Pancreas (tissue), 10 donors: ENCODE measurements around the gene MRPL51. TPM values are rescaled to one million over a fixed set of nuclear protein-coding genes. Genes with fewer than 3 reads are reported as not detected.
A peak's percentile ranks its signal among the peaks of the same experiment; 100 is the strongest.
"Not testable (repeated sequence)": the region's sequence is repeated elsewhere in the genome, so short reads cannot be mapped to it uniquely, and the experiment has no call there.

Experiments
- ATAC-seq, 4 donors: fragments of 200-7000 bp; cut with Tn5 transposase; one replicate each; pipeline versions ENCODE4 v1.8.0 to v1.9.1; 2020; ENCODE audit warnings: mild to moderate bottlenecking in 4 of 4, moderate library complexity in 4 of 4
- DNase-seq, 6 donors: peaks; one replicate each; pipeline ENCODE4 v3.0.0-alpha.2; 2020
- FAIRE-seq: peaks from 2 replicates; lab custom pipeline; 2012; peaks lifted over from hg19 to GRCh38; lab: Jason Lieb, UNC
- H3K27ac ChIP-seq, 4 donors: fragments of 200-600 bp; sonication (generic); 1 replicate in 3 of 4; 2 replicates in 1 of 4; pipeline versions ENCODE4 v1.5.0 to v1.8.0; 2020
- H3K27me3 ChIP-seq, 4 donors: fragments of 200-600 bp; one replicate each; pipeline ENCODE4 v1.8.0; 2021
- H3K36me3 ChIP-seq, 3 donors: fragments of 200-600 bp; sonication (generic) in 1 of 3; one replicate each; pipeline versions ENCODE4 v1.5.0 to v1.8.0; 2020 to 2021
- H3K4me1 ChIP-seq, 3 donors: fragments of 200-600 bp; one replicate each; pipeline ENCODE4 v1.8.0; 2021
- H3K4me3 ChIP-seq, 4 donors: fragments of 200-600 bp; sonication (generic) in 2 of 4; one replicate each; pipeline versions ENCODE4 v1.5.0 to v1.8.0; 2020 to 2021
- H3K9me3 ChIP-seq, 4 donors: fragments of 200-600 bp; one replicate each; pipeline ENCODE4 v1.8.0; 2021
- WGBS, 2 donors: extraction: QIAGEN DNeasy Blood & Tissue Kit; methylation state at CpG; one replicate each; pipeline ENCODE4 v1.1.7; 2013; 5-methylcytosine and 5-hydroxymethylcytosine counted together
- intact Hi-C, 3 donors: fragments of 100-400 bp; cut with DNase I; formaldehyde crosslinking; loops; one replicate each; pipeline versions ENCODE4 v1.11.1 to v1.14.2; 2022
- polyA plus RNA-seq, 2 donors: library from polyadenylated mRNA; stranded (reverse); fragments of 200-250 nt; gene quantifications; one replicate each; pipeline ENCODE4 v1.2.3, GENCODE V29; 2013
- total RNA-seq, 6 donors: library from RNA; stranded (reverse); fragmentation: NEBNext Ultra II Directional in 4 of 6; extraction: Animal tissue kit (Norgen Biotek cat#: 25700) in 4 of 6; gene quantifications; one replicate each; pipeline versions ENCODE4 v1.2.1 to v1.2.4, GENCODE V29; 2021 to 2023
- TF ChIP-seq, protein P1 (sequence below), 4 donors: fragments of 200-600 bp; sonication (generic) in 3 of 4; IDR thresholded peaks; one replicate each; pipeline versions ENCODE4 v1.5.0 to v1.8.0; 2021; ENCODE audit warnings: antibody characterized with exemption in 4 of 4
- donor health status: healthy with polysubstance abuse.
- donor health status: DM: no; HTN: no; CAD: no; lungs with moderate emphysema.
- donor health status: DM: no; HTN: no; CAD: no.
- donor health status: control.
- donor health status: control.
- donor health status: Bipolar disorder and iron deficiency.
- donor health status: DM: yes; HTN: yes; CAD: no.
- donor health status: DM: no; HTN: no; CAD: no.
- donor health status: DM: no; HTN: no; CAD: no.
- donor health status: DM: yes; HTN: yes; CAD: no.

Gene MRPL51
- total and polyA plus RNA-seq, 8 donors, result 30.6 to 79.7 (median 66.9) TPM

DNA sequence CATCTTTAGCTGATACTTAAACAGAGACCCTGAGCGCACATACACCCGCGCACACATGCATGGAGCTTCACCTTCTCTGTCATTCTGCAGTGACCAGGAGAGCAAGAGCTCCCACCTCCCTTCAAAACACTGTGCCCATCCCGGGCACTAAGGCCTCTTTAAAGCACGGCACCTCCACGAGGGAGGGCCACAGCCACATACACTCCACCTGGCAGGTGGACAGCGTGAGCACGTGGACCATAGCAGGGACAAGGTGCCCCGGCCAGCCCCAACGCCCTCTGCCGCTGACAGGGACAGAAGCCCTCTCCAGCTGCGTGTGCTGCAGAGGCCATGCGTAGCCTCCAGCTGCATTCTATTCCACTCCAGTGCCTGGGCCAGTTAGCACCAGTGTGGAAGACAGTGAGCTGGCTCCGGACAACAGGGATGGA is 46.7 kb upstream of the MRPL51 start:
- Histone ChIP-seq H3K27ac (no peak overlapping the region), H3K9me3 (no peaks in the 10 kb centered on the region), H3K27me3 (no peaks in the 10 kb centered on the region), H3K4me1 (peaks cover 5 to 8% (median 6%) of the 10 kb centered on the region in 3 donors), H3K36me3 (peaks cover 0 to 6% (median 3%) of the 10 kb centered on the region in 3 donors), H3K4me3 (no peak overlapping the region)
- 81 to 82% methylated on average over 14 of the region's 14 CpGs for WGBS, 2 donors
- intact Hi-C loops, result loop anchor here in 2 of 3 donors (5.0 kb wide), 2 partner anchors 117 to 212 kb away; no protein-coding TSS in a partner anchor
- no peak for DNase-seq
- FAIRE-seq, result no peak
- ATAC-seq, result no peak
- TF ChIP-seq, protein P1, sequence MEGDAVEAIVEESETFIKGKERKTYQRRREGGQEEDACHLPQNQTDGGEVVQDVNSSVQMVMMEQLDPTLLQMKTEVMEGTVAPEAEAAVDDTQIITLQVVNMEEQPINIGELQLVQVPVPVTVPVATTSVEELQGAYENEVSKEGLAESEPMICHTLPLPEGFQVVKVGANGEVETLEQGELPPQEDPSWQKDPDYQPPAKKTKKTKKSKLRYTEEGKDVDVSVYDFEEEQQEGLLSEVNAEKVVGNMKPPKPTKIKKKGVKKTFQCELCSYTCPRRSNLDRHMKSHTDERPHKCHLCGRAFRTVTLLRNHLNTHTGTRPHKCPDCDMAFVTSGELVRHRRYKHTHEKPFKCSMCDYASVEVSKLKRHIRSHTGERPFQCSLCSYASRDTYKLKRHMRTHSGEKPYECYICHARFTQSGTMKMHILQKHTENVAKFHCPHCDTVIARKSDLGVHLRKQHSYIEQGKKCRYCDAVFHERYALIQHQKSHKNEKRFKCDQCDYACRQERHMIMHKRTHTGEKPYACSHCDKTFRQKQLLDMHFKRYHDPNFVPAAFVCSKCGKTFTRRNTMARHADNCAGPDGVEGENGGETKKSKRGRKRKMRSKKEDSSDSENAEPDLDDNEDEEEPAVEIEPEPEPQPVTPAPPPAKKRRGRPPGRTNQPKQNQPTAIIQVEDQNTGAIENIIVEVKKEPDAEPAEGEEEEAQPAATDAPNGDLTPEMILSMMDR (IDR thresholded peaks at IDR 0.05), result no peak

DNA sequence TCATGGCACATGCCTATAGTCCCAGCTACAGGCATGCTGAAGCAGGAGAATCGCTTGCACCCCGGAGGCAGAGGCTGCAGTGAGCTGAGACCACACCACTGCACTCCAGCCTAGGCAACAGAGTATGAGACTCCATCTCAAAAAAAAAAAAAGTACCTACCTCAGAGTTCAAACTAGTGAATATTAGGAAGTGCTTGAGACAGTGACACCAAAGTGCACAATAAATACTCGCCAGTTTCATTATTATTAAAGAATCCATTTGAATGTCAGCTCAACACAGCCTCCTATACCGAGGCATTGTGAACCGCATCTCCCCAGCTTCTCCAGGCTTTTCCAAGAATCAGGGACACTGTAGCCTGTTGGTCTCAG is 46.2 kb upstream of the MRPL51 start:
- no peak for DNase-seq

DNA sequence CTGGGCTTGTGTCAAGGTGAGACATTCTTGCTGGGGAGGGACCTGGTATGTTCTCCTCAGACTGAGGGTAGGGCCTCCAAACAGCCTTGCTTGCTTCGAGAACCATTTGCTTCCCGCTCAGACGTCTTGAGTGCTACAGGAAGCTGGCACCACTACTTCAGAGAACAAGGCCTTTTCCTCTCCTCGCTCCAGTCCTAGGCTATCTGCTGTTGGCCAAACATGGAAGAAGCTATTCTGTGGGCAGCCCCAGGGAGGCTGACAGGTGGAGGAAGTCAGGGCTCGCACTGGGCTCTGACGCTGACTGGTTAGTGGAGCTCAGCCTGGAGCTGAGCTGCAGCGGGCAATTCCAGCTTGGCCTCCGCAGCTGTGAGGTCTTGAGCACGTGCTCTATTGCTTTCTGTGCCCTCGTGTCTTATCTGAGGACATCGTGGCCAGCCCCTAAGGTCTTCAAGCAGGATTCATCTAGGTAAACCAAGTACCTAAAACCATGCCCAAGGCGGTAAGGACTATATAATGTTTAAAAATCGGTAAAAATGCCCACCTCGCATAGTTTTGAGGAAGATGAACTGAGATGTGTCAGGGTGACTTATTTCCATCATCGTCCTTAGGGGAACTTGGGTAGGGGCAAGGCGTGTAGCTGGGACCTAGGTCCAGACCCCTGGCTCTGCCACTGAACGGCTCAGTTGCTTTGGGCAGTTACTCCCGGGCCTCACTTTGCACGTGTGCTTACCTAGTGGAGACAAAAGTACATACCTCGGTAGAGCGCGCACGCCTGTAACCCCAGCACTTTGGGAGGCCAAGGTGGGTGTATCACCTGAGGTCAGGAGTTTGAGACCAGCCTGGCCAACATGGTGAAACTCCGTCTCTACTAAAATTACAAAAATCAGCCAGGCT is 45.6 kb upstream of the MRPL51 start:
- intact Hi-C loops, result loop anchor here in 2 of 3 donors (5.0 kb wide), 2 partner anchors 116 to 211 kb away; no protein-coding TSS in a partner anchor
- Histone ChIP-seq H3K27me3 (no peaks in the 10 kb centered on the region), H3K36me3 (peaks cover 0 to 6% (median 3%) of the 10 kb centered on the region in 3 donors), H3K4me1 (peaks cover 5 to 8% (median 6%) of the 10 kb centered on the region in 3 donors), H3K4me3 (no peak overlapping the region), H3K9me3 (no peaks in the 10 kb centered on the region), H3K27ac (no peak overlapping the region)
- 74 to 76% methylated on average over 24 of the region's 24 CpGs for WGBS, 2 donors
- ATAC-seq, result no peak
- TF ChIP-seq, protein P1 (IDR thresholded peaks at IDR 0.05), result no peak
- DNase-seq, result no peak
- FAIRE-seq, result no peak

More for the DNA sequence above, 46.2 kb upstream of the MRPL51 start:
- ATAC-seq, result no peak
- Histone ChIP-seq H3K27me3 (no peaks in the 10 kb centered on the region), H3K4me1 (peaks cover 5 to 8% (median 6%) of the 10 kb centered on the region in 3 donors), H3K36me3 (peaks cover 0 to 6% (median 3%) of the 10 kb centered on the region in 3 donors), H3K4me3 (no peak overlapping the region), H3K27ac (no peak overlapping the region), H3K9me3 (no peaks in the 10 kb centered on the region)
- no peak for FAIRE-seq
- intact Hi-C loops, result loop anchor here in 2 of 3 donors (5.0 kb wide), 2 partner anchors 117 to 212 kb away; no protein-coding TSS in a partner anchor
- WGBS, 2 donors, result 85 to 99% methylated on average over 5 of the region's 5 CpGs
- TF ChIP-seq, protein P1 (IDR thresholded peaks at IDR 0.05), result no peak

- H3K27me3 ChIP-seq, H3K4me3 ChIP-seq, FAIRE-seq, ATAC-seq, H3K36me3 ChIP-seq, H3K9me3 ChIP-seq: not testable (repeated sequence)
- intact Hi-C loops, result loop anchor here in 2 of 3 donors (5.0 kb wide), 2 partner anchors 115 to 210 kb away; no protein-coding TSS in a partner anchor
- WGBS, 2 donors, result 34% methylated on average over 17 of the region's 17 CpGs
- H3K27ac ChIP-seq, result peak overlapping the region; percentile 8 to 62 (median 52)
- peaks cover 9 to 11% (median 9%) of the 10 kb centered on the region in 3 donors for H3K4me1 ChIP-seq
- TF ChIP-seq, protein P1 (IDR thresholded peaks at IDR 0.05), result peak; percentile 77 to 90 (median 84)
- DNase-seq, result peak; percentile 70 to 89 (median 83)
Measured at GRCh38 chr12:6537580-6538419, 44.7 kb upstream of the MRPL51 start.
